Left lung (tissue), 10 donors: ENCODE measurements around the gene CCAR1. TPM values are rescaled to one million over a fixed set of nuclear protein-coding genes. Genes with fewer than 3 reads are reported as not detected.
A peak's percentile ranks its signal among the peaks of the same experiment; 100 is the strongest.

Experiments
- ATAC-seq: fragments of 200-7000 bp; cut with Tn5 transposase; one replicate; pipeline ENCODE4 v1.9.1; 2020; ENCODE audit warnings: moderate library complexity
- DNase-seq, 4 donors: peaks; one replicate each; pipeline ENCODE4 v3.0.0-alpha.2; 2013 to 2020
- H3K27ac ChIP-seq, 2 donors: fragments of 200-600 bp; sonication (generic) in 1 of 2; one replicate each; pipeline versions ENCODE4 v1.5.0 to v1.8.0; 2020 to 2021
- H3K27me3 ChIP-seq, 2 donors: fragments of 200-600 bp; sonication (generic) in 1 of 2; one replicate each; pipeline versions ENCODE4 v1.5.0 to v1.8.0; 2020 to 2021
- H3K36me3 ChIP-seq, 2 donors: fragments of 200-600 bp; sonication (generic) in 1 of 2; one replicate each; pipeline versions ENCODE4 v1.5.0 to v1.8.0; 2020 to 2021
- H3K4me1 ChIP-seq, 2 donors: fragments of 200-600 bp; one replicate each; pipeline ENCODE4 v1.8.0; 2021
- H3K4me3 ChIP-seq, 2 donors: fragments of 200-600 bp; sonication (generic) in 1 of 2; one replicate each; pipeline versions ENCODE4 v1.5.0 to v1.8.0; 2020 to 2021; ENCODE audit warnings: mild to moderate bottlenecking in 1 of 2
- H3K9me3 ChIP-seq, 2 donors: fragments of 200-600 bp; sonication (generic) in 1 of 2; one replicate each; pipeline versions ENCODE4 v1.5.0 to v1.8.0; 2020 to 2021
- CTCF ChIP-seq, 2 donors: fragments of 200-600 bp; sonication (generic) in 1 of 2; IDR thresholded peaks; one replicate each; pipeline versions ENCODE4 v1.5.0 to v1.8.0; 2021; ENCODE audit warnings: antibody characterized with exemption in 2 of 2
- intact Hi-C, 2 donors: fragments of 100-400 bp; cut with DNase I; formaldehyde crosslinking; loops; one replicate each; pipeline versions ENCODE4 v1.11.2 to v1.14.2; 2022
- polyA plus RNA-seq, 6 donors: library from polyadenylated mRNA; unstranded; fragments of 120-200 nt; gene quantifications; one replicate each; pipeline ENCODE4 v1.2.1, GENCODE V29; 2013; ENCODE audit not compliant: insufficient read length in 6 of 6
- total RNA-seq, 2 donors: library from RNA; stranded (reverse); fragmentation: NEBNext Ultra II Directional; extraction: Animal tissue kit (Norgen Biotek cat#: 25700); gene quantifications; one replicate each; pipeline ENCODE4 v1.2.1, GENCODE V29; 2021
- donor health status: DM: no; HTN: yes; CAD: no.
- donor health status: DM: no; HTN: no; CAD: no.

The CCAR1 gene
- total and polyA plus RNA-seq, 8 donors: 44.5 to 227 (median 181) TPM

DNA sequence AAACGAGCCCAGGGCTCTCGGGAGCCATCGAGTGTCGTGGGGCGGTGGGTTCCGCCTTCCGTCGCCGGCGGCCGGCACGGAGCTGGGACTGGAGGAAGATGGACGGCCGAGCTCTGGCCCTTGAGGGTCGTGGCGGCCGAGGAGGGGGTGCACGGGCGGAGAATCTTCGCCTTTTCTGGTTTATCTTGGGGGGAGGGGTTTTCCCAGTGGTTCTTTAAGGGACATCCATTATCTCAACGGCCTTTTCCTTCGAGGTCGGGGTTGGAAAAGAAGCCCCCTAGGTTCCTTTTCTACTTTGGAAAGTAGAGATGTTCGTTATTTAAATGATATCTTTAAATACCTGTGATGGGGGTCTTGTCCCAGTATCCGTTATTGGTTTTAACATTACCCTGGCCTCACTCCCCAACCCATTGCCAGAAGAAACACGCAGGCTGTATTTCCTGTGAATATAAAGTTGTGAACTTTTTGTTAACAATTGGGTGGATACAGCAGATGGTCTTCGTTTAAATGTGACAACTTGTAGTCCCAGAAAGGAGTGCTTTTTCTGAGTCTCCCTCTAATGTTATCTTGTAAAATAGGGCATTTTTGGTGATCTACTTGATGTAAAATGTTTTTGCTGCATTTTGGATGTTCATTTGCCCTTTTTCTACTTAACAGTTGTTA is 765 bp downstream of the CCAR1 start:
- peaks cover 9 to 16% of the 10 kb centered on the region in 2 donors for H3K4me1 ChIP-seq
- ATAC-seq: peak; percentile 29
- no peak for TF ChIP-seq CTCF (IDR thresholded peaks at IDR 0.05)
- no peaks in the 10 kb centered on the region for H3K27me3 ChIP-seq
- intact Hi-C loops: no loop called here
- peak overlapping the region; percentile 94 to 95 for H3K27ac ChIP-seq
- peak in 2 of 4 donors; percentile 8 to 30 for DNase-seq
- peaks cover 0 to 38% of the 10 kb centered on the region in 2 donors for H3K36me3 ChIP-seq
- no peaks in the 10 kb centered on the region for H3K9me3 ChIP-seq
- peak overlapping the region; percentile 84 to 86 for H3K4me3 ChIP-seq

DNA sequence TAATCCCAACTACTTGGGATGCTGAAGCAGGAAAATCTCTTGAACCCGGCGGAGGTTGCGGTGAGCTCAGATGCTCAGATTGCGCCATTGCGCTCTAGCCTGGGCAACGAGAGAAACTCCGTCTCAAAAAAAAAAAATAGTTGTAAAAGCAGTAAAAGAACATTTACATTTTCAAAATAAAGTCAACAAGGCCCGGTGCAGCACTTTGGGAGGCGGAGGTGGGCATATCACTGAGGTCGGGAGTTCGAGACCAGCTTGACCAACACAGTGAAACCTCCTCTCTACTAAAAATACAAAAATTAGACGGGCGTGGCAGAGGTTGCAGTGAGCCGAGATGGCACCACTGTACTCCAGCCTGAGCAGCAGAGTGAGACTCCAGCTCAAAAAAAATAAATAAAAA is 4.0 kb downstream of the CCAR1 start:
- ATAC-seq (no peak), DNase-seq (no peak)
- intact Hi-C loops: no loop called here
- H3K27me3 ChIP-seq: no peaks in the 10 kb centered on the region
- H3K4me3 ChIP-seq: no peak overlapping the region
- no peak for TF ChIP-seq CTCF (IDR thresholded peaks at IDR 0.05)
- H3K27ac ChIP-seq: no peak overlapping the region
- H3K4me1 ChIP-seq: peaks cover 9 to 16% of the 10 kb centered on the region in 2 donors
- no peaks in the 10 kb centered on the region for H3K9me3 ChIP-seq
- H3K36me3 ChIP-seq: peaks cover 0 to 70% of the 10 kb centered on the region in 2 donors

GRCh38 chr10:68727146-68727545 is 6.1 kb downstream of the CCAR1 start:
- intact Hi-C loops: no loop called here
- no peak overlapping the region for H3K4me3 ChIP-seq
- H3K4me1 ChIP-seq: peaks cover 6 to 12% of the 10 kb centered on the region in 2 donors
- H3K27me3 ChIP-seq: no peaks in the 10 kb centered on the region
- no peaks in the 10 kb centered on the region for H3K9me3 ChIP-seq
- DNase-seq (no peak), ATAC-seq (no peak)
- TF ChIP-seq CTCF (IDR thresholded peaks at IDR 0.05): no peak
- peaks cover 0 to 92% of the 10 kb centered on the region in 2 donors for H3K36me3 ChIP-seq
- no peak overlapping the region for H3K27ac ChIP-seq

DNA sequence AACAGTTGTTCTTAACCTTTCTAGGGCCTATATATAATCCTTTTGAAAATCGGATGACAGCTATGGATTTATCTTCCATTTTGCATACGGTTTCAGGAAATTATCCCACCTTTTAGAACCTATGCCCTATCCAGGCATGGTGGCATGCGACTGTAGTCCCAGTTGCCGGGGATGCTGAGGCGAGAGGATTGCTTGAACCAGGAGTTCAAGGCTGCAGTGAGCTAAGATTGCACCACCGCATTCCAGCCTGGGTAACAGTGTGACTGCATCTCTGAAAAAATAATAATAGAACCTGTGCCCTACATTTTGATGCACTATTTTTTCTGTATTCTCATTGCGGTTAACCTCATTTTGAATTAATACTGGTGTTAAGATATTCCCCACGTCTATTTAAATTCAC is 11.6 kb downstream of the CCAR1 start:
- no peaks in the 10 kb centered on the region for H3K4me1 ChIP-seq
- H3K27ac ChIP-seq: no peak overlapping the region
- H3K9me3 ChIP-seq: no peaks in the 10 kb centered on the region
- TF ChIP-seq CTCF (IDR thresholded peaks at IDR 0.05): no peak
- peaks cover 0 to 98% of the 10 kb centered on the region in 2 donors for H3K36me3 ChIP-seq
- no peaks in the 10 kb centered on the region for H3K27me3 ChIP-seq
- DNase-seq (no peak), ATAC-seq (no peak)
- intact Hi-C loops: no loop called here
- no peak overlapping the region for H3K4me3 ChIP-seq

GRCh38 chr10:68734349-68734748 is 13.3 kb downstream of the CCAR1 start:
- no peak for ATAC-seq

More at GRCh38 chr10:68734349-68734748, 13.3 kb downstream of the CCAR1 start:
- no peak overlapping the region for H3K27ac ChIP-seq
- intact Hi-C loops: no loop called here
- H3K36me3 ChIP-seq: peaks cover 0 to 98% of the 10 kb centered on the region in 2 donors
- H3K4me3 ChIP-seq: no peak overlapping the region
- no peaks in the 10 kb centered on the region for H3K9me3 ChIP-seq
- no peak for DNase-seq
- H3K27me3 ChIP-seq: no peaks in the 10 kb centered on the region
- no peaks in the 10 kb centered on the region for H3K4me1 ChIP-seq
- no peak for TF ChIP-seq CTCF (IDR thresholded peaks at IDR 0.05)
